ENCODE data around the gene CDH23.
A peak's percentile ranks its signal among the peaks of the same experiment; 100 is the strongest.

CDH23 gene

GRCh38 chr10:71756311-71757191 lies 359.8 kb downstream of the CDH23 start:
- DNase-seq (ENCODE audit: low read depth, low spot score) = no peak
- H3K27me3 ChIP-seq (ENCODE audit: insufficient read depth, insufficient read length) = no peaks in the 10 kb centered on the region
- TF ChIP-seq SUZ12 (IDR thresholded peaks at IDR 0.05; ENCODE audit: extremely low read depth, insufficient read depth, insufficient read length) (no peak), YY1 (IDR thresholded peaks at IDR 0.05; ENCODE audit: insufficient read depth, insufficient read length) (no peak), ZNF274 (IDR thresholded peaks at IDR 0.05; ENCODE audit: low read depth, low read length) (no peak)
- no peak overlapping the region for H3K4me3 ChIP-seq (ENCODE audit: insufficient read length, low read depth)
- no peaks in the 10 kb centered on the region for H3K4me1 ChIP-seq (ENCODE audit: insufficient read depth, insufficient read length)
- H3K9me3 ChIP-seq (ENCODE audit: insufficient read depth, low read length) = no peaks in the 10 kb centered on the region
- H3K9ac ChIP-seq (ENCODE audit: insufficient read length, low read depth) = peak overlapping the region; percentile 57
- H3K36me3 ChIP-seq (ENCODE audit: insufficient read depth, insufficient read length, low read length) = no peaks in the 10 kb centered on the region

- no peak for DNase-seq (ENCODE audit: low read depth, low spot score)
- no peaks in the 10 kb centered on the region for H3K9me3 ChIP-seq (ENCODE audit: insufficient read depth, low read length)
- TF ChIP-seq YY1 (IDR thresholded peaks at IDR 0.05; ENCODE audit: insufficient read depth, insufficient read length) = no peak
- no peak for TF ChIP-seq SUZ12 (IDR thresholded peaks at IDR 0.05; ENCODE audit: extremely low read depth, insufficient read depth, insufficient read length)
- no peak for TF ChIP-seq ZNF274 (IDR thresholded peaks at IDR 0.05; ENCODE audit: low read depth, low read length)
- H3K9ac ChIP-seq (ENCODE audit: insufficient read length, low read depth) = peak overlapping the region; percentile 57
- H3K4me3 ChIP-seq (ENCODE audit: insufficient read length, low read depth) = no peak overlapping the region
- H3K4me1 ChIP-seq (ENCODE audit: insufficient read depth, insufficient read length) = peaks cover 2% of the 10 kb centered on the region
- H3K27me3 ChIP-seq (ENCODE audit: insufficient read depth, insufficient read length) = no peaks in the 10 kb centered on the region
- no peaks in the 10 kb centered on the region for H3K36me3 ChIP-seq (ENCODE audit: insufficient read depth, insufficient read length, low read length)
Measured at GRCh38 chr10:71757399-71757922, 360.7 kb downstream of the CDH23 start.

GRCh38 chr10:71761105-71761511 lies 364.4 kb downstream of the CDH23 start:
- H3K9ac ChIP-seq (ENCODE audit: insufficient read length, low read depth) = no peak overlapping the region
- H3K27me3 ChIP-seq (ENCODE audit: insufficient read depth, insufficient read length) = no peaks in the 10 kb centered on the region
- DNase-seq (ENCODE audit: low read depth, low spot score) = no peak
- H3K36me3 ChIP-seq (ENCODE audit: insufficient read depth, insufficient read length, low read length) = no peaks in the 10 kb centered on the region
- no peaks in the 10 kb centered on the region for H3K9me3 ChIP-seq (ENCODE audit: insufficient read depth, low read length)
- no peak for TF ChIP-seq SUZ12 (IDR thresholded peaks at IDR 0.05; ENCODE audit: extremely low read depth, insufficient read depth, insufficient read length)
- no peak for TF ChIP-seq ZNF274 (IDR thresholded peaks at IDR 0.05; ENCODE audit: low read depth, low read length)
- no peak for TF ChIP-seq YY1 (IDR thresholded peaks at IDR 0.05; ENCODE audit: insufficient read depth, insufficient read length)
- H3K4me1 ChIP-seq (ENCODE audit: insufficient read depth, insufficient read length) = peaks cover 14% of the 10 kb centered on the region
- H3K4me3 ChIP-seq (ENCODE audit: insufficient read length, low read depth) = no peak overlapping the region

- Histone ChIP-seq H3K4me1 (ENCODE audit: insufficient read depth, insufficient read length) (peaks cover 14% of the 10 kb centered on the region), H3K4me3 (ENCODE audit: insufficient read length, low read depth) (no peak overlapping the region), H3K9me3 (ENCODE audit: insufficient read depth, low read length) (no peaks in the 10 kb centered on the region), H3K27me3 (ENCODE audit: insufficient read depth, insufficient read length) (no peaks in the 10 kb centered on the region), H3K9ac (ENCODE audit: insufficient read length, low read depth) (no peak overlapping the region), H3K36me3 (ENCODE audit: insufficient read depth, insufficient read length, low read length) (no peaks in the 10 kb centered on the region)
- no peak for TF ChIP-seq ZNF274 (IDR thresholded peaks at IDR 0.05; ENCODE audit: low read depth, low read length)
- TF ChIP-seq SUZ12 (IDR thresholded peaks at IDR 0.05; ENCODE audit: extremely low read depth, insufficient read depth, insufficient read length) = no peak
- TF ChIP-seq YY1 (IDR thresholded peaks at IDR 0.05; ENCODE audit: insufficient read depth, insufficient read length) = no peak
- no peak for DNase-seq (ENCODE audit: low read depth, low spot score)
Measured at GRCh38 chr10:71761541-71762113, 364.9 kb downstream of the CDH23 start.

- Histone ChIP-seq H3K4me1 (ENCODE audit: insufficient read depth, insufficient read length) (peaks cover 15% of the 10 kb centered on the region), H3K27me3 (ENCODE audit: insufficient read depth, insufficient read length) (no peaks in the 10 kb centered on the region), H3K9ac (ENCODE audit: insufficient read length, low read depth) (no peak overlapping the region), H3K36me3 (ENCODE audit: insufficient read depth, insufficient read length, low read length) (no peaks in the 10 kb centered on the region), H3K9me3 (ENCODE audit: insufficient read depth, low read length) (no peaks in the 10 kb centered on the region), H3K4me3 (ENCODE audit: insufficient read length, low read depth) (no peak overlapping the region)
- TF ChIP-seq YY1 (IDR thresholded peaks at IDR 0.05; ENCODE audit: insufficient read depth, insufficient read length) = no peak
- no peak for TF ChIP-seq SUZ12 (IDR thresholded peaks at IDR 0.05; ENCODE audit: extremely low read depth, insufficient read depth, insufficient read length)
- no peak for TF ChIP-seq ZNF274 (IDR thresholded peaks at IDR 0.05; ENCODE audit: low read depth, low read length)
- no peak for DNase-seq (ENCODE audit: low read depth, low spot score)
Measured at GRCh38 chr10:71762324-71762723, 365.6 kb downstream of the CDH23 start.

- Histone ChIP-seq H3K4me3 (ENCODE audit: insufficient read length, low read depth) (no peak overlapping the region), H3K4me1 (ENCODE audit: insufficient read depth, insufficient read length) (peaks cover 20% of the 10 kb centered on the region), H3K9ac (ENCODE audit: insufficient read length, low read depth) (no peak overlapping the region), H3K27me3 (ENCODE audit: insufficient read depth, insufficient read length) (no peaks in the 10 kb centered on the region), H3K36me3 (ENCODE audit: insufficient read depth, insufficient read length, low read length) (no peaks in the 10 kb centered on the region), H3K9me3 (ENCODE audit: insufficient read depth, low read length) (no peaks in the 10 kb centered on the region)
- no peak for DNase-seq (ENCODE audit: low read depth, low spot score)
- TF ChIP-seq ZNF274 (IDR thresholded peaks at IDR 0.05; ENCODE audit: low read depth, low read length) (no peak), YY1 (IDR thresholded peaks at IDR 0.05; ENCODE audit: insufficient read depth, insufficient read length) (no peak), SUZ12 (IDR thresholded peaks at IDR 0.05; ENCODE audit: extremely low read depth, insufficient read depth, insufficient read length) (no peak)
Measured at GRCh38 chr10:71763352-71764127, 366.8 kb downstream of the CDH23 start.

Measured in NT2/D1 (cell line).